GM23248 (cell line): ENCODE data around the gene FRY. TPM values are rescaled to one million over a fixed set of nuclear protein-coding genes. Genes with fewer than 3 reads are reported as not detected.

Experiments
- DNase-seq: peaks from one replicate; pipeline ENCODE4 v3.0.0-alpha.2; 2015
- H2AFZ ChIP-seq: fragments of 200-600 bp; sonication (generic); 2 replicates; pipeline ENCODE4 v1.6.1; 2016; ENCODE audit warnings: antibody characterized with exemption
- H3F3A ChIP-seq: fragments of 200-600 bp; sonication (generic); 2 replicates; pipeline ENCODE4 v1.6.1; 2016; ENCODE audit warnings: mild to moderate bottlenecking, antibody characterized with exemption, mixed run types; ENCODE audit not compliant: insufficient read depth
- H3K27ac ChIP-seq: fragments of 200-600 bp; sonication (generic); 2 replicates; pipeline ENCODE4 v1.5.1; 2016; ENCODE audit warnings: mild to moderate bottlenecking
- H3K27me3 ChIP-seq: fragments of 200-600 bp; sonication (generic); replicated peaks from 2 replicates; pipeline ENCODE4 v1.6.1; 2016; ENCODE audit warnings: mild to moderate bottlenecking; ENCODE audit not compliant: insufficient read depth
- H3K36me3 ChIP-seq: fragments of 200-600 bp; sonication (generic); 2 replicates; pipeline ENCODE4 v1.6.1; 2016; ENCODE audit warnings: low read depth, mild to moderate bottlenecking
- H3K4me1 ChIP-seq: fragments of 200-600 bp; sonication (generic); 2 replicates; pipeline ENCODE4 v1.6.1; 2016; ENCODE audit warnings: mild to moderate bottlenecking; ENCODE audit not compliant: insufficient read depth
- H3K4me2 ChIP-seq: fragments of 200-600 bp; sonication (generic); one replicate; pipeline ENCODE4 v1.6.1; 2016; ENCODE audit warnings: mild to moderate bottlenecking; ENCODE audit not compliant: unreplicated experiment
- H3K4me3 ChIP-seq: fragments of 200-600 bp; sonication (generic); 2 replicates; pipeline ENCODE4 v1.5.1; 2016; ENCODE audit warnings: mild to moderate bottlenecking
- H3K79me2 ChIP-seq: fragments of 200-600 bp; sonication (generic); 2 replicates; pipeline ENCODE4 v1.6.1; 2016; ENCODE audit warnings: mild to moderate bottlenecking; ENCODE audit not compliant: insufficient read depth
- H3K9ac ChIP-seq: fragments of 200-600 bp; sonication (generic); 2 replicates; pipeline ENCODE4 v1.6.1; 2016; ENCODE audit warnings: mild to moderate bottlenecking
- H3K9me2 ChIP-seq: fragments of 200-600 bp; sonication (generic); 2 replicates; pipeline ENCODE4 v1.6.1; 2016; ENCODE audit warnings: mixed run types, mild to moderate bottlenecking, moderate library complexity; ENCODE audit not compliant: insufficient read depth
- H3K9me3 ChIP-seq: fragments of 200-600 bp; sonication (generic); one replicate; pipeline ENCODE4 v1.6.1; 2017; ENCODE audit warnings: low read depth
- H4K20me1 ChIP-seq: fragments of 200-600 bp; sonication (generic); 2 replicates; pipeline ENCODE4 v1.6.0; 2016; ENCODE audit not compliant: insufficient read depth
- EZH2 ChIP-seq: fragments of 200-600 bp; sonication (generic); IDR thresholded peaks from 2 replicates; pipeline ENCODE4 v1.6.1; 2018; ENCODE audit warnings: antibody characterized with exemption, mild to moderate bottlenecking; ENCODE audit not compliant: insufficient read depth, poor library complexity, severe bottlenecking
- EZH2phosphoT487 ChIP-seq: fragments of 200-600 bp; sonication (generic); IDR thresholded peaks from 2 replicates; pipeline ENCODE4 v1.6.1; 2018; ENCODE audit warnings: antibody characterized with exemption, moderate library complexity, mild to moderate bottlenecking, low read depth; ENCODE audit not compliant: insufficient read depth
- WGBS, 2 experiments: methylation state at CpG; one replicate each; pipeline ENCODE4 v1.1.6; 2015 to 2017; ENCODE audit warnings: low lambda C conversion rate in 2 of 2, low coverage in 1 of 2; ENCODE audit errors: missing lambda C conversion rate in 2 of 2; 5-methylcytosine and 5-hydroxymethylcytosine counted together
- in situ Hi-C: fragments of 300-500 bp; cut with MboI; formaldehyde crosslinking; loops from 2 replicates; pipeline ENCODE4 v1.15.0; 2020
- polyA plus RNA-seq: library from polyadenylated mRNA; unstranded; fragments of >200 nt; fragmentation: Nextera tagmentation; extraction: Ambion mirVana; gene quantifications from 2 replicates; pipeline ENCODE4 v1.2.1, GENCODE V29; 2016
- total RNA-seq: library from RNA; depleted of rRNA; stranded (reverse); fragments of >200 nt; shearing (Covaris generic); gene quantifications from 2 replicates; pipeline ENCODE4 v1.2.3, GENCODE V29; 2014

Gene FRY
- total and polyA plus RNA-seq, 2 experiments from 2014 or later, result 2.2 to 4.3 TPM

- no peak for DNase-seq
- WGBS, 2 experiments, result 86 to 90% methylated on average over 5 of the region's 5 CpGs
Observed at GRCh38 chr13:32243695-32244094, 212.1 kb downstream of the FRY start.

GRCh38 chr13:32245555-32245954 lies 214.0 kb downstream of the FRY start:
- H3K4me2 ChIP-seq, result no peak overlapping the region
- WGBS, 2 experiments, result 79 to 85% methylated on average over 5 of the region's 5 CpGs
- no peak for TF ChIP-seq EZH2phosphoT487
- TF ChIP-seq EZH2, result no peak

More at GRCh38 chr13:32243695-32244094, 212.1 kb downstream of the FRY start:
- H3K9me3 ChIP-seq, result no peaks in the 10 kb centered on the region
- TF ChIP-seq EZH2, result no peak
- no peak for TF ChIP-seq EZH2phosphoT487
- no peaks in the 10 kb centered on the region for H4K20me1 ChIP-seq
- H2AFZ ChIP-seq, result no peak overlapping the region
- no peaks in the 10 kb centered on the region for H3K27me3 ChIP-seq
- no peaks in the 10 kb centered on the region for H3K4me1 ChIP-seq
- no peak overlapping the region for H3K4me3 ChIP-seq
- no peak overlapping the region for H3K27ac ChIP-seq
- in situ Hi-C loops, result no loop called here
- H3K9ac ChIP-seq, result no peak overlapping the region
- no peaks in the 10 kb centered on the region for H3K9me2 ChIP-seq
- peaks cover 6% of the 10 kb centered on the region; the same call in 1 of the 2 replicates for H3K36me3 ChIP-seq
- no peak overlapping the region for H3K4me2 ChIP-seq
- H3K79me2 ChIP-seq, result no peaks in the 10 kb centered on the region
- no peaks in the 10 kb centered on the region for H3F3A ChIP-seq

GRCh38 chr13:32246468-32246867 lies 214.9 kb downstream of the FRY start:
- Histone ChIP-seq H3K79me2 (no peaks in the 10 kb centered on the region), H3K27me3 (no peaks in the 10 kb centered on the region), H3F3A (no peaks in the 10 kb centered on the region), H2AFZ (no peak overlapping the region), H3K9me2 (no peaks in the 10 kb centered on the region), H3K9me3 (no peaks in the 10 kb centered on the region), H3K36me3 (no peaks in the 10 kb centered on the region), H3K27ac (no peak overlapping the region), H3K4me1 (no peaks in the 10 kb centered on the region), H3K9ac (no peak overlapping the region), H4K20me1 (no peaks in the 10 kb centered on the region), H3K4me2 (no peak overlapping the region), H3K4me3 (no peak overlapping the region)
- peak; percentile 81 for DNase-seq
- in situ Hi-C loops, result no loop called here
- no peak for TF ChIP-seq EZH2phosphoT487
- no peak for TF ChIP-seq EZH2
- 96 to 98% methylated on average over 2 of the region's 2 CpGs for WGBS, 2 experiments

More at GRCh38 chr13:32245555-32245954, 214.0 kb downstream of the FRY start:
- Histone ChIP-seq H3K36me3 (no peaks in the 10 kb centered on the region), H3K9me3 (no peaks in the 10 kb centered on the region), H3K4me3 (no peak overlapping the region), H3K27ac (no peak overlapping the region), H2AFZ (no peak overlapping the region), H3F3A (no peaks in the 10 kb centered on the region), H3K79me2 (no peaks in the 10 kb centered on the region), H3K27me3 (no peaks in the 10 kb centered on the region), H4K20me1 (no peaks in the 10 kb centered on the region), H3K9ac (no peak overlapping the region), H3K4me1 (no peaks in the 10 kb centered on the region), H3K9me2 (no peaks in the 10 kb centered on the region)
- in situ Hi-C loops, result no loop called here
- DNase-seq, result no peak

GRCh38 chr13:32247887-32248286 lies 216.3 kb downstream of the FRY start:
- Histone ChIP-seq H2AFZ (no peak overlapping the region), H3K79me2 (no peaks in the 10 kb centered on the region), H3K36me3 (no peaks in the 10 kb centered on the region), H3K9me3 (no peaks in the 10 kb centered on the region), H3F3A (no peaks in the 10 kb centered on the region), H3K9ac (no peak overlapping the region), H3K27ac (no peak overlapping the region), H4K20me1 (no peaks in the 10 kb centered on the region), H3K27me3 (no peaks in the 10 kb centered on the region), H3K4me2 (no peak overlapping the region), H3K9me2 (no peaks in the 10 kb centered on the region), H3K4me1 (no peaks in the 10 kb centered on the region), H3K4me3 (no peak overlapping the region)
- TF ChIP-seq EZH2, result no peak
- TF ChIP-seq EZH2phosphoT487, result no peak
- WGBS, 2 experiments, result 0% methylated on average over 1 of the region's 1 CpG; no CpG with 5 or more reads in 1 of the 2 experiments
- no peak for DNase-seq
- in situ Hi-C loops, result no loop called here

- Histone ChIP-seq H3K27me3 (no peaks in the 10 kb centered on the region), H3K27ac (no peak overlapping the region), H3K9ac (no peak overlapping the region), H3K4me1 (no peaks in the 10 kb centered on the region), H3F3A (no peaks in the 10 kb centered on the region), H3K9me2 (no peaks in the 10 kb centered on the region), H4K20me1 (no peaks in the 10 kb centered on the region), H2AFZ (no peak overlapping the region), H3K9me3 (no peaks in the 10 kb centered on the region), H3K36me3 (no peaks in the 10 kb centered on the region), H3K4me3 (no peak overlapping the region), H3K79me2 (no peaks in the 10 kb centered on the region), H3K4me2 (no peak overlapping the region)
- DNase-seq, result no peak
- in situ Hi-C loops, result no loop called here
- TF ChIP-seq EZH2phosphoT487, result no peak
- no peak for TF ChIP-seq EZH2
- WGBS, 2 experiments, result 81 to 86% methylated on average over 3 of the region's 3 CpGs
Observed at GRCh38 chr13:32248801-32249200, 217.2 kb downstream of the FRY start.
